ENCODE data around the gene MCM10.

- no peak for TF ChIP-seq EZH2 (IDR thresholded peaks at IDR 0.05; ENCODE audit: low read depth, unreplicated experiment)
- TF ChIP-seq, protein P1, sequence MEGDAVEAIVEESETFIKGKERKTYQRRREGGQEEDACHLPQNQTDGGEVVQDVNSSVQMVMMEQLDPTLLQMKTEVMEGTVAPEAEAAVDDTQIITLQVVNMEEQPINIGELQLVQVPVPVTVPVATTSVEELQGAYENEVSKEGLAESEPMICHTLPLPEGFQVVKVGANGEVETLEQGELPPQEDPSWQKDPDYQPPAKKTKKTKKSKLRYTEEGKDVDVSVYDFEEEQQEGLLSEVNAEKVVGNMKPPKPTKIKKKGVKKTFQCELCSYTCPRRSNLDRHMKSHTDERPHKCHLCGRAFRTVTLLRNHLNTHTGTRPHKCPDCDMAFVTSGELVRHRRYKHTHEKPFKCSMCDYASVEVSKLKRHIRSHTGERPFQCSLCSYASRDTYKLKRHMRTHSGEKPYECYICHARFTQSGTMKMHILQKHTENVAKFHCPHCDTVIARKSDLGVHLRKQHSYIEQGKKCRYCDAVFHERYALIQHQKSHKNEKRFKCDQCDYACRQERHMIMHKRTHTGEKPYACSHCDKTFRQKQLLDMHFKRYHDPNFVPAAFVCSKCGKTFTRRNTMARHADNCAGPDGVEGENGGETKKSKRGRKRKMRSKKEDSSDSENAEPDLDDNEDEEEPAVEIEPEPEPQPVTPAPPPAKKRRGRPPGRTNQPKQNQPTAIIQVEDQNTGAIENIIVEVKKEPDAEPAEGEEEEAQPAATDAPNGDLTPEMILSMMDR (conservative IDR thresholded peaks at IDR 0.05; ENCODE audit: low read depth in 2 of 2): no peak
- TF ChIP-seq POLR2AphosphoS5 (IDR thresholded peaks at IDR 0.05; ENCODE audit: low read depth): no peak
- no peak for TF ChIP-seq JUNB (IDR thresholded peaks at IDR 0.05; ENCODE audit: unreplicated experiment)
- TF ChIP-seq ZNF114 (CRISPR knock-in tag; IDR thresholded peaks at IDR 0.05): no peak
- no peak for TF ChIP-seq EZH2phosphoT487 (IDR thresholded peaks at IDR 0.05; ENCODE audit: unreplicated experiment)
- TF ChIP-seq STAT1 (IDR thresholded peaks at IDR 0.05; ENCODE audit: unreplicated experiment): no peak
- no peak for TF ChIP-seq ZNF331 (CRISPR knock-in tag; IDR thresholded peaks at IDR 0.05; ENCODE audit: low read depth)
- no peak for TF ChIP-seq REST (IDR thresholded peaks at IDR 0.05; ENCODE audit: unreplicated experiment)
These were observed 86.4 kb downstream of the MCM10 start for GRCh38 chr10:13247784-13248183.

Measured in GM23338 (cell line).